CD4-positive, alpha-beta T cell (primary cell): ENCODE measurements around the gene GRIN3B. TPM values are rescaled to one million over a fixed set of nuclear protein-coding genes. Genes with fewer than 3 reads are reported as not detected.

Experiments used
- ATAC-seq: fragments of 200-7000 bp; cut with Tn5 transposase; one replicate; pipeline ENCODE4 v1.10.0; 2022; ENCODE audit warnings: mild to moderate bottlenecking; ENCODE audit not compliant: poor library complexity
- CTCF ChIA-PET: fragments of 350-600 bp; sonication (Branson Sonifier 250); formaldehyde crosslinking; loops from one replicate; lab custom pipeline; 2021; ENCODE audit warnings: antibody characterized with exemption, inconsistent platforms; lab: Charles Lee
- POLR2A ChIA-PET: fragments of 350-600 bp; sonication (Branson Sonifier 250); formaldehyde crosslinking; loops from one replicate; lab custom pipeline; 2021; ENCODE audit warnings: antibody characterized with exemption, inconsistent platforms; lab: Charles Lee
- DNase-seq, 14 experiments: peaks; one replicate each; pipeline ENCODE4 v3.0.0-alpha.2; 2013 to 2020; ENCODE audit warnings: mixed read lengths in 2 of 14
- H3K27ac ChIP-seq, 2 donors: one replicate each; pipeline versions ENCODE4 v1.5.1 to v1.7.0; 2013; ENCODE audit warnings: low read length in 2 of 2, low read depth in 1 of 2, mild to moderate bottlenecking in 1 of 2
- H3K27me3 ChIP-seq, 2 experiments: 1 replicate in 1 of 2; 2 replicates in 1 of 2; pipeline versions ENCODE4 v1.6.1 to v1.7.0; 2013; ENCODE audit warnings: low read length in 2 of 2, control low read depth in 1 of 2, mild to moderate bottlenecking in 1 of 2, moderate library complexity in 1 of 2; ENCODE audit not compliant: insufficient read depth in 2 of 2, control insufficient read depth in 1 of 2
- H3K36me3 ChIP-seq: one replicate; pipeline ENCODE4 v1.6.1; 2013; ENCODE audit warnings: low read length, control low read depth; ENCODE audit not compliant: insufficient read depth
- H3K4me1 ChIP-seq: one replicate; pipeline ENCODE4 v1.6.1; 2013; ENCODE audit warnings: low read length, control low read depth; ENCODE audit not compliant: insufficient read depth
- H3K4me3 ChIP-seq: one replicate; pipeline ENCODE4 v1.5.1; 2013; ENCODE audit warnings: mild to moderate bottlenecking, low read length, moderate library complexity
- H3K9me3 ChIP-seq, 2 experiments: 1 replicate in 1 of 2; 2 replicates in 1 of 2; pipeline versions ENCODE4 v1.6.1 to v1.7.0; 2013; ENCODE audit warnings: low read length in 2 of 2, mild to moderate bottlenecking in 2 of 2, control low read depth in 1 of 2, moderate library complexity in 1 of 2; ENCODE audit not compliant: control insufficient read depth in 1 of 2, insufficient read depth in 1 of 2
- H3K27ac Mint-ChIP-seq: one replicate; pipeline ENCODE4 v1.8.0; 2020; ENCODE audit warnings: mixed read lengths
- H3K27me3 Mint-ChIP-seq: one replicate; pipeline ENCODE4 v1.8.0; 2021; ENCODE audit warnings: mixed read lengths
- H3K36me3 Mint-ChIP-seq: one replicate; pipeline ENCODE4 v1.8.0; 2021; ENCODE audit warnings: low read depth, mixed read lengths
- H3K4me1 Mint-ChIP-seq: one replicate; pipeline ENCODE4 v1.8.0; 2021; ENCODE audit warnings: low read depth, mixed read lengths
- H3K4me3 Mint-ChIP-seq: one replicate; pipeline ENCODE4 v1.8.0; 2020; ENCODE audit warnings: mild to moderate bottlenecking, mixed read lengths
- H3K9me3 Mint-ChIP-seq: one replicate; pipeline ENCODE4 v1.8.0; 2020; ENCODE audit warnings: mixed read lengths
- intact Hi-C, 2 experiments: fragments of 100-400 bp; cut with DNase I in 1 of 2; cut with micrococcal nuclease in 1 of 2; formaldehyde crosslinking; loops; one replicate each; pipeline versions ENCODE4 v1.15.1 to v1.9.0; 2023 to 2025; cut with DNase I, micrococcal nuclease
- total RNA-seq, 174 experiments: library from RNA in 2 of 174; stranded (reverse) in 2 of 174; gene quantifications; one replicate each; pipeline ENCODE4 v1.2.3 and lab custom pipeline; 2021 to 2026
- TF ChIP-seq, protein P1 (sequence below): fragments of 200-600 bp; IDR thresholded peaks from one replicate; pipeline ENCODE4 v1.8.0; 2022; ENCODE audit warnings: antibody characterized with exemption, mild to moderate bottlenecking

GRIN3B gene
- total RNA-seq, 2 experiments from 2014 or later, result 0.17 to 0.22 TPM

DNA sequence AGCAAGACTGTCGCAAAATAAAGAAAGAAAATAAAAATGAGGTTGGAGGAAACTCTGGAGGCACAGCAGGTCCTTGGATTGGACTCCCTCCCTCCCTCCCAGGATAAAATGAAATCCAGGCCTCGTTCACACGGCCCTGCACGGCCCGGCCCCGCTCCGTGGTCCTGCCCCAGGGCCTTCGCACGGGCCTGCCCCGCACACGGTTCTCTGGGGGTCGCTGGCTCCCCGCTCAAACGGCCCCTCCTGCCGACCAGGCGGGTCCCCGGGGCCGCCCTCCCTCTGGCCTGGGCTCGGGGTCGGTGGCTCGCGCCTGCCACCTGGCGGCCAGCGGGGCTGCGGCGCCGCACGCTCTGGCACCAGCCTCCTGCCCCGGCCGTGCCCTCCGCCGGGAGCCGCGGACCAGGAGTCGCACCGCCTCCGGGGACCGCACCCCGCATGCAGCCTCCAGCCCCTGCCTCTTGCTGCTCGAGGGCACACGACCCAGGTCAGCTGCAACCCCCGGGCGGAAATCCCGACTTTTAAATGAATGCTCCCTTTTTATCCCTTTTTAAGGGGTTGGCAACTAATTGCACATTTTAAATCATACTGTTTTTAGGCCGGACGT, 17.6 kb upstream of the GRIN3B start:
- Histone ChIP-seq H3K4me3 (no peak overlapping the region), H3K27ac (no peak overlapping the region), H3K9me3 (no peaks in the 10 kb centered on the region), H3K27me3 (no peaks in the 10 kb centered on the region), H3K4me1 (peaks cover 30% of the 10 kb centered on the region), H3K36me3 (peaks cover 17% of the 10 kb centered on the region)
- POLR2A ChIA-PET, result no interaction called here
- ATAC-seq (peak; percentile 74), DNase-seq (peak; percentile 37 to 89 (median 68))
- intact Hi-C loops, result loop anchor here (1.0 to 5.0 kb wide), 7 partner anchors 19 to 212 kb away; partner anchors contain the start of gene CFD (in 1 of the 2)
- Mint-ChIP-seq H3K27ac (peak overlapping the region; percentile 78), H3K9me3 (no peaks in the 10 kb centered on the region), H3K36me3 (peaks cover 16% of the 10 kb centered on the region), H3K4me3 (peak overlapping the region; percentile 67), H3K4me1 (peaks cover 15% of the 10 kb centered on the region), H3K27me3 (no peaks in the 10 kb centered on the region)
- CTCF ChIA-PET, result interaction anchor here (0.6 to 4.0 kb wide), 5 partner anchors 14 to 556 kb away, joined by 3 to 33 read pairs (median 9); no protein-coding TSS in a partner anchor
- TF ChIP-seq, protein P1, sequence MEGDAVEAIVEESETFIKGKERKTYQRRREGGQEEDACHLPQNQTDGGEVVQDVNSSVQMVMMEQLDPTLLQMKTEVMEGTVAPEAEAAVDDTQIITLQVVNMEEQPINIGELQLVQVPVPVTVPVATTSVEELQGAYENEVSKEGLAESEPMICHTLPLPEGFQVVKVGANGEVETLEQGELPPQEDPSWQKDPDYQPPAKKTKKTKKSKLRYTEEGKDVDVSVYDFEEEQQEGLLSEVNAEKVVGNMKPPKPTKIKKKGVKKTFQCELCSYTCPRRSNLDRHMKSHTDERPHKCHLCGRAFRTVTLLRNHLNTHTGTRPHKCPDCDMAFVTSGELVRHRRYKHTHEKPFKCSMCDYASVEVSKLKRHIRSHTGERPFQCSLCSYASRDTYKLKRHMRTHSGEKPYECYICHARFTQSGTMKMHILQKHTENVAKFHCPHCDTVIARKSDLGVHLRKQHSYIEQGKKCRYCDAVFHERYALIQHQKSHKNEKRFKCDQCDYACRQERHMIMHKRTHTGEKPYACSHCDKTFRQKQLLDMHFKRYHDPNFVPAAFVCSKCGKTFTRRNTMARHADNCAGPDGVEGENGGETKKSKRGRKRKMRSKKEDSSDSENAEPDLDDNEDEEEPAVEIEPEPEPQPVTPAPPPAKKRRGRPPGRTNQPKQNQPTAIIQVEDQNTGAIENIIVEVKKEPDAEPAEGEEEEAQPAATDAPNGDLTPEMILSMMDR, result peak; percentile 78

DNA sequence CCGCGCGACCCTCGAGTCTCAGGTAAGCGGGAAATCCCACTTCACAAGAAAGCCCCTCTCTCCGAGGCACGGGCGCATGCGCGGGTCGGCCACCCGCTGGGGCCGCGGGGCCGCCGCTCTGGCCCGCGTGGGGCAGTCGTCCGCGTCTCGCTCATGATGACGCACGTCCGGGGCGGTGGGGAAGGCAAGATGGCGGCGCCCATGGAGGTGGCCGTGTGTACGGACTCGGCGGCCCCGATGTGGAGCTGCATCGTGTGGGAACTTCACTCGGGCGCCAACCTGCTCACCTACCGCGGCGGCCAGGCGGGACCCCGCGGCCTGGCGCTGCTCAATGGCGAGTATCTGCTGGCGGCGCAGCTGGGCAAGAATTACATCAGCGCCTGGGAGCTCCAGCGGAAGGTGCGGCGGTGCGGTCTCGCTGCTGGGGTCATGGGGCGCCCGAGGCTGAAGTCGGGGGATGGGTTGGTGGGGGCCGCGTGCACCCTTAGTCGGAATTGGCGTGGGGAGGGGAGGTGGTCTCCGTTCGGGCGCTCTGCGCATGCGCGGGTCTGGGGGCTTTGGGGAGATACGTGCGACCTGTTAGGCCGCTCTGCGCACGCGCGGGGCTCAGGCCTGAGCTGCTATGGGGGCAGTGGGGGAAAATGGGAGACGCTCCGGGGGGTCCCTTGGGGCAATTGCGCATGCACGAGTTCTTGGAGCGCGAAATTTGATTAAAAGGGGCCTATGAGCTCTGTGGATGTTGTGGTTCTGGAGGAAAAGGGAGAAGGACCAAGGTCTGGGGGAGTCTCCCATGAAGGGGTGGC, 15.9 kb upstream of the GRIN3B start, which contains the start of gene WDR18:
WDR18 (plus strand) TSS at position 181 of the 803 bp plus-strand sequence; CDS start at position 190, 9 bp downstream.
- H3K36me3 Mint-ChIP-seq, result peaks cover 16% of the 10 kb centered on the region
- H3K27me3 Mint-ChIP-seq, result no peaks in the 10 kb centered on the region
- TF ChIP-seq, protein P1, result no peak
- peak within 1 kb of the TSS; percentile 94 for H3K4me3 Mint-ChIP-seq
- H3K9me3 Mint-ChIP-seq, result no peaks in the 10 kb centered on the region
- CTCF ChIA-PET, result interaction anchor here (1.1 to 4.0 kb wide), 6 partner anchors 46 to 209 kb away, joined by 3 to 33 read pairs (median 6); no protein-coding TSS in a partner anchor
- Histone ChIP-seq H3K27me3 (no peaks in the 10 kb centered on the region), H3K4me1 (peaks cover 34% of the 10 kb centered on the region), H3K36me3 (peaks cover 24% of the 10 kb centered on the region), H3K9me3 (no peaks in the 10 kb centered on the region), H3K4me3 (peak within 1 kb of the TSS; percentile 96), H3K27ac (peak within 1 kb of the TSS; percentile 72 to 75)
- POLR2A ChIA-PET, result interaction anchor here (0.8 to 2.1 kb wide), 25 partner anchors 11 to 285 kb away, joined by 3 to 16 read pairs (median 5); partner anchors contain the start of genes CFD, CIRBP, CNN2 and MED16
- intact Hi-C loops, result loop anchor here (1.0 to 5.0 kb wide), 3 partner anchors 59 to 208 kb away; no protein-coding TSS in a partner anchor
- DNase-seq, result peak; percentile 71 to 94 (median 84)
- ATAC-seq, result peak; percentile 90
- peaks cover 15% of the 10 kb centered on the region for H3K4me1 Mint-ChIP-seq
- H3K27ac Mint-ChIP-seq, result peak within 1 kb of the TSS; percentile 78

DNA sequence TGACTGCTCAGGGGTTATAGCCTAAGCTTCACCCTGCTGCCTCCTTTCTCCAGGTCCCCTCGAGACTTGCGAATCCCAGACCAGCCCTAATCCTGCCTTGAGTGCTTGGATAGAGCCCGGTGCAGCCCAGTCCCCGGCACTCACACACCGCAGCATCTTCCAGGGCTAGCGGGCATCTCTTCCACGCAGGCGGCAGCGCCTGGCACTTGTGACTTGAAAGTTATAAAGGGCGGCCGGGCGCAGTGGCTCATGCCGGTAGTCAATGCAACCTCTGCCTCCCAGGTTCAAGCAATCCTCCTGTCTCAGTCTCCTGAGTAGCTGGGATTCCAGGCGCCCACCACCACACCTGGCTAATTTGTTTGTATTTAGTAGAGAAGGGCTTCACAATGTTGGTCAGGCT, 14.1 kb upstream of the GRIN3B start:
- CTCF ChIA-PET, result no interaction called here
- peaks cover 33% of the 10 kb centered on the region for H3K36me3 ChIP-seq
- no peaks in the 10 kb centered on the region for H3K27me3 Mint-ChIP-seq

More for the DNA sequence above, 14.1 kb upstream of the GRIN3B start:
- Histone ChIP-seq H3K27me3 (no peaks in the 10 kb centered on the region), H3K4me1 (peaks cover 34% of the 10 kb centered on the region), H3K4me3 (no peak overlapping the region), H3K27ac (no peak overlapping the region), H3K9me3 (no peaks in the 10 kb centered on the region)
- peaks cover 15% of the 10 kb centered on the region for H3K4me1 Mint-ChIP-seq
- ATAC-seq, result no peak
- no peak overlapping the region for H3K27ac Mint-ChIP-seq
- POLR2A ChIA-PET, result no interaction called here
- H3K36me3 Mint-ChIP-seq, result peaks cover 23% of the 10 kb centered on the region
- no peaks in the 10 kb centered on the region for H3K9me3 Mint-ChIP-seq
- DNase-seq, result no peak
- intact Hi-C loops, result no loop called here
- TF ChIP-seq, protein P1, result no peak
- H3K4me3 Mint-ChIP-seq, result peak overlapping the region; percentile 94
